Natural killer cell (primary cell): ENCODE results near the gene ZNF385C. TPM values are rescaled to one million over a fixed set of nuclear protein-coding genes. Genes with fewer than 3 reads are reported as not detected.

Experiments
- ATAC-seq, 3 donors: fragments of 150-1000 bp in 2 of 3; fragments of 200-7000 bp in 1 of 3; cut with Tn5 transposase; 1 replicate in 1 of 3; 2 replicates in 2 of 3; pipeline ENCODE4 v1.10.0; 2021; ENCODE audit warnings: mild to moderate bottlenecking in 2 of 3, moderate library complexity in 2 of 3
- DNase-seq, 2 donors: peaks; one replicate each; pipeline versions ENCODE4 v3.0.0 to v3.0.0-alpha.2; 2013 to 2021; ENCODE audit warnings: mixed read lengths in 1 of 2
- H3K27ac ChIP-seq: one replicate; pipeline ENCODE4 v1.5.1; 2013; ENCODE audit warnings: mild to moderate bottlenecking, low read length
- H3K27me3 ChIP-seq: one replicate; pipeline ENCODE4 v1.6.1; 2013; ENCODE audit warnings: low read length; ENCODE audit not compliant: control insufficient read depth, insufficient read depth
- H3K36me3 ChIP-seq: one replicate; pipeline ENCODE4 v1.6.1; 2013; ENCODE audit warnings: low read length; ENCODE audit not compliant: control insufficient read depth, insufficient read depth
- H3K4me1 ChIP-seq: one replicate; pipeline ENCODE4 v1.6.1; 2013; ENCODE audit warnings: low read length; ENCODE audit not compliant: control insufficient read depth, insufficient read depth
- H3K4me3 ChIP-seq: one replicate; pipeline ENCODE4 v1.5.1; 2013; ENCODE audit warnings: low read length
- H3K9me3 ChIP-seq: one replicate; pipeline ENCODE4 v1.6.1; 2013; ENCODE audit warnings: low read length; ENCODE audit not compliant: control insufficient read depth, insufficient read depth
- H3K27ac Mint-ChIP-seq, 2 donors: one replicate each; pipeline ENCODE4 v1.8.0; 2022; ENCODE audit warnings: mild to moderate bottlenecking in 2 of 2, mixed read lengths in 2 of 2, moderate library complexity in 1 of 2
- H3K27me3 Mint-ChIP-seq, 2 donors: one replicate each; pipeline ENCODE4 v1.8.0; 2022; ENCODE audit warnings: low read depth in 2 of 2, mixed read lengths in 2 of 2
- H3K36me3 Mint-ChIP-seq: one replicate; pipeline ENCODE4 v1.8.0; 2022; ENCODE audit warnings: mixed read lengths
- H3K4me1 Mint-ChIP-seq, 2 donors: one replicate each; pipeline ENCODE4 v1.8.0; 2022; ENCODE audit warnings: mixed read lengths in 2 of 2
- H3K4me3 Mint-ChIP-seq: one replicate; pipeline ENCODE4 v1.8.0; 2022; ENCODE audit warnings: mild to moderate bottlenecking, moderate library complexity, mixed read lengths
- H3K9me3 Mint-ChIP-seq, 2 donors: one replicate each; pipeline ENCODE4 v1.8.0; 2022; ENCODE audit warnings: mixed read lengths in 2 of 2
- WGBS: methylation state at CpG from one replicate; pipeline ENCODE4 v1.1.7; 2013; ENCODE audit warnings: missing lambda C conversion rate; ENCODE audit not compliant: insufficient coverage; 5-methylcytosine and 5-hydroxymethylcytosine counted together
- intact Hi-C: fragments of 100-400 bp; cut with micrococcal nuclease; formaldehyde crosslinking; loops from one replicate; pipeline ENCODE4 v1.14.2; 2022
- total RNA-seq, 4 donors: library from RNA; stranded (reverse); fragments of 120-200 nt in 1 of 4; gene quantifications; one replicate each; pipeline versions ENCODE4 v1.2.3 to v1.2.4, GENCODE V29; 2013 to 2022
- TF ChIP-seq, protein P1 (sequence below): fragments of 200-600 bp; IDR thresholded peaks from one replicate; pipeline ENCODE4 v1.8.0; 2022; ENCODE audit warnings: antibody characterized with exemption

Gene ZNF385C
- total RNA-seq, 3 donors from 2014 or later (not counting 1 experiment from before 2014, with no cell fraction given): 0.28 TPM; not detected in 2

DNA sequence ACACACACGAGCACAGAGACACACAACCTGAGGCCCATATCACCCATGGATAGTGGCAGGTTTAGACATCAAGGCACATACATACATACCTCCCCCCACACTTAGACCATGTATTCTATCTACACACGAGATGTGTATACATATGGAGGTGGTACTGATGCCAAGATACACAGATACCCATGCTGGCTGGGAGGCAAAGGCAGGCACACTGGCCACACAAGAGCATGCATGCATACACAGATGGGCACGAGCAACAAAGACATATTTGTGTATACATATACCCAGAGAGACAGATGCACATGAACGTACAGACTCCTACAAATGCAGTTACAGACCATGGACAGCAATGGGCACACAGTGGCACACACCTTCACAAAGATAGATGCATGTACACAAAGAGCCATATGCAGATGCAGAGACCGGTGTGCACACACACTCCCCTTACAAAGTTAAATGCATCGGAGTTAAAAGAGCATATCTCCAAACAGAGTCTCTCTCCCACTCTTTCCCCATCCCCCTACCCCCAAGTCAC lies 45.9 kb downstream of the ZNF385C start:
- H3K27me3 Mint-ChIP-seq: peaks cover 23 to 28% of the 10 kb centered on the region in 2 donors
- intact Hi-C loops: no loop called here
- WGBS: 80% methylated on average over 6 of the region's 6 CpGs

DNA sequence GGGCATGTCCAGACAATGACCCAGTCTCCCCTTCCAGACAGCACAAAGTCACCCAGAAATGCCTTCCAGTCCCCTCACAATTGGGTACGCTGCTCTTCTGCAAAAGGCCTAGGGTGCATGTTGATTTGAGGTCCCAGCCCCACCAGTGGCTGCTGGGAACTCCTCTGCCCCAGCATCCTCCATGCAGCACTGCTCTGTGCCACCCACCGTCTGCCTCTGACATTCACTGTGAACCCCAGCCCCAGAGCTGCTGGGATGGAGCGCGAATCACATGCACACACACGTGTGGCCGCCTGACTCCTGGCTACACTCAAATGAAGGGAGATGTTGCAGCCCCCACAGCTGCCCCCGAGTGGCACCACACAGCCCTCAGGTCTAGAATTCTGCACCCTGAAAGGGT lies 46.6 kb downstream of the ZNF385C start:
- H3K27ac ChIP-seq: no peak overlapping the region
- 94% methylated on average over 7 of the region's 7 CpGs for WGBS
- peaks cover 12% of the 10 kb centered on the region for H3K27me3 ChIP-seq
- H3K9me3 ChIP-seq: no peaks in the 10 kb centered on the region
- ATAC-seq (no peak), DNase-seq (no peak)
- Mint-ChIP-seq H3K36me3 (no peaks in the 10 kb centered on the region), H3K27ac (no peak overlapping the region), H3K4me3 (peak overlapping the region; percentile 47), H3K9me3 (no peaks in the 10 kb centered on the region), H3K27me3 (peaks cover 23 to 28% of the 10 kb centered on the region in 2 donors), H3K4me1 (peaks cover 5 to 8% of the 10 kb centered on the region in 2 donors)
- H3K4me3 ChIP-seq: no peak overlapping the region
- H3K4me1 ChIP-seq: peaks cover 10% of the 10 kb centered on the region
- H3K36me3 ChIP-seq: no peaks in the 10 kb centered on the region
- intact Hi-C loops: no loop called here
- TF ChIP-seq, protein P1, sequence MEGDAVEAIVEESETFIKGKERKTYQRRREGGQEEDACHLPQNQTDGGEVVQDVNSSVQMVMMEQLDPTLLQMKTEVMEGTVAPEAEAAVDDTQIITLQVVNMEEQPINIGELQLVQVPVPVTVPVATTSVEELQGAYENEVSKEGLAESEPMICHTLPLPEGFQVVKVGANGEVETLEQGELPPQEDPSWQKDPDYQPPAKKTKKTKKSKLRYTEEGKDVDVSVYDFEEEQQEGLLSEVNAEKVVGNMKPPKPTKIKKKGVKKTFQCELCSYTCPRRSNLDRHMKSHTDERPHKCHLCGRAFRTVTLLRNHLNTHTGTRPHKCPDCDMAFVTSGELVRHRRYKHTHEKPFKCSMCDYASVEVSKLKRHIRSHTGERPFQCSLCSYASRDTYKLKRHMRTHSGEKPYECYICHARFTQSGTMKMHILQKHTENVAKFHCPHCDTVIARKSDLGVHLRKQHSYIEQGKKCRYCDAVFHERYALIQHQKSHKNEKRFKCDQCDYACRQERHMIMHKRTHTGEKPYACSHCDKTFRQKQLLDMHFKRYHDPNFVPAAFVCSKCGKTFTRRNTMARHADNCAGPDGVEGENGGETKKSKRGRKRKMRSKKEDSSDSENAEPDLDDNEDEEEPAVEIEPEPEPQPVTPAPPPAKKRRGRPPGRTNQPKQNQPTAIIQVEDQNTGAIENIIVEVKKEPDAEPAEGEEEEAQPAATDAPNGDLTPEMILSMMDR: no peak

More for the DNA sequence above, 45.9 kb downstream of the ZNF385C start:
- H3K36me3 ChIP-seq: no peaks in the 10 kb centered on the region
- Mint-ChIP-seq H3K4me3 (no peak overlapping the region), H3K36me3 (no peaks in the 10 kb centered on the region), H3K4me1 (peaks cover 5 to 8% of the 10 kb centered on the region in 2 donors), H3K27ac (no peak overlapping the region), H3K9me3 (no peaks in the 10 kb centered on the region)
- H3K4me3 ChIP-seq: no peak overlapping the region
- TF ChIP-seq, protein P1: no peak
- no peak for DNase-seq
- H3K27me3 ChIP-seq: peaks cover 12% of the 10 kb centered on the region
- H3K27ac ChIP-seq: no peak overlapping the region
- no peak for ATAC-seq
- H3K9me3 ChIP-seq: no peaks in the 10 kb centered on the region
- H3K4me1 ChIP-seq: peaks cover 10% of the 10 kb centered on the region

DNA sequence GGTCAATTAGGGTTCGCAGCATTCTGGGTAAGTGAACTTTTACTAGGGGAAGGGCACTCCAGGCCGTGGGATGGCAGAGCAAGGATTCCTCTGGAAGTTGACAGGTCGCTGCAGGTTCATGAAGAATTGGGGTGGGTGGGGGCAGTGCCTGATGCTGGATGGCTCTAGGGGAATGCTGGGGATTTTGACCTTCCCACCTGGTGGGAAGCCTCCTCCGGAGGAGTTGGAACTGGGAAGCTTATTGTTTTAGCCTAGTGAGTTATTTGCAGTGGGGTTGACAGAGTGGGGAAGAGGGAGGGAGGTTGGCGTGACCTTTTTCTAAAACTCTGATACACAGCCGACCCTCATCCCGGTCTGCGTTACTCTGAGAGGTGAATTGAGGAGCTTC lies 47.3 kb downstream of the ZNF385C start:
- H3K27ac ChIP-seq: no peak overlapping the region
- TF ChIP-seq, protein P1: no peak
- DNase-seq (no peak), ATAC-seq (no peak)
- Mint-ChIP-seq H3K27ac (peak overlapping the region in 1 of 2 donors; percentile 18), H3K27me3 (peaks cover 23 to 28% of the 10 kb centered on the region in 2 donors), H3K36me3 (no peaks in the 10 kb centered on the region), H3K4me3 (peak overlapping the region; percentile 82), H3K9me3 (no peaks in the 10 kb centered on the region), H3K4me1 (peaks cover 5 to 8% of the 10 kb centered on the region in 2 donors)
- 76% methylated on average over 8 of the region's 8 CpGs for WGBS
- no peaks in the 10 kb centered on the region for H3K9me3 ChIP-seq
- no peaks in the 10 kb centered on the region for H3K36me3 ChIP-seq
- H3K4me3 ChIP-seq: no peak overlapping the region
- peaks cover 10% of the 10 kb centered on the region for H3K4me1 ChIP-seq
- peaks cover 12% of the 10 kb centered on the region for H3K27me3 ChIP-seq
- intact Hi-C loops: no loop called here
